Stimulated activated CD4-positive, alpha-beta T cell treated with anti-CD3 and anti-CD28 coated beads, Interleukin-15, amount 100 ng/mL, for 24 hours (primary cell): ENCODE results near the gene CYTH4.
"Not testable (repeated sequence)": the region's sequence is repeated elsewhere in the genome, so short reads cannot be mapped to it uniquely, and the experiment has no call there.

Source experiments
- DNase-seq: peaks from one replicate; pipeline ENCODE4 v3.0.0-alpha.2; 2020

Gene CYTH4

GRCh38 chr22:37251836-37252235 lies 30.5 kb upstream of the CYTH4 start:
- DNase-seq = not testable (repeated sequence)

GRCh38 chr22:37253126-37253660 lies 29.1 kb upstream of the CYTH4 start:
- DNase-seq = no peak

- no peak for DNase-seq
Observed at GRCh38 chr22:37254209-37254866, 28.0 kb upstream of the CYTH4 start.

- no peak for DNase-seq
Observed at GRCh38 chr22:37254867-37255233, 27.5 kb upstream of the CYTH4 start.

DNA sequence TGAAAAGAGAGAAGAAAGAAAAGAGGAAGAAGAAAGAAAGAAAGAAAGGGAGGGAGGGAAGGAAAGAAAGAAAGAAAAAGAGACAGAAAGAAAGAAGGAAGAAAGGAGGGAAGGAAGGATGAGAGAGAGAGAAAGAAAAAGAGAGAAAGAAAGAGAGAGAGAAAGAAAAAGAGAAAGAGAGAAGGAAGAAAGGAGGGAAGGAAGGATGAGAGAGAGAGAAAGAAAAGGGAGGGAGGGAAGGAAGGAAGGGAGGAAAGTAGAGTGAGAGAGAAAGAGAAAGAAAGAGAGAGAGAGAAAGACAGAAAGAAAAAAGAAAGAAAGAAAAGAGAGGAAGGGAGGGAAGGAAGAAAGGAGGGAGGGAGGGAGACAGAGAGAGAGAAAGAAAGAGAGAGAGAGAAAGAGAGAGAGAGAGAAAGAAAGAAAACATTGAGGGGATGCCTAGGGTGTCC lies 26.7 kb upstream of the CYTH4 start:
- no peak for DNase-seq

DNA sequence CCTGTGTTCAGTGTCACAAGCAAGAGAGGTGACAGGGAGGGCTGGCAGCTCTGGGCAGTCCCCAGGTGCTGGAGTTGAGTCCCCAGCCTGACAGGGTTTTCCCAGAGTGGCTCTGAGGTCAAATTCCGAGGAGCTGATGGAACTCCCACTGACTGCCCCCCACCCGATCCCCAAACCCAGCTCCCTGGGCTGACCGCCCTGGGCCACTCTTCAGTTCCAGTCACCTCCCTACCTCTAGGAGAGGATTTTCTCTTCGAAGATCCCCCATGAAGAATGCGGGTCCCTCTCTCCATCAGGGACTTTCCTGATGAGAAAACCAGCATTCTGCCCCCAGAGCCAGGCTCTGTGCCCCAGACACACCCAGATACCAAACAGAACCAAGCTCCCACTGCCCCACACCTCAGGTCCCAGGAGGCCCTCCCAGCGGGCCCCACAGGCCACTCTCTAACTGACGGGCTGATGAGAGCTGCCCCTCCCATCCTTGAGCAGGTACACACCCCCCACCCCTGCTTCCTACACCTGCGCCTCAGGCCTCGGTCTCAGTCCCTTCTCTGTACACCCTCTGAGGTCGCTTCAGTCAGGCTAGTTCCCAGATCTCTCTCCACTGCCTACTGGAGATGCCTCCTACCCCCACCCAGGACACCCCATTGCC lies 26.1 kb upstream of the CYTH4 start:
- no peak for DNase-seq

DNA sequence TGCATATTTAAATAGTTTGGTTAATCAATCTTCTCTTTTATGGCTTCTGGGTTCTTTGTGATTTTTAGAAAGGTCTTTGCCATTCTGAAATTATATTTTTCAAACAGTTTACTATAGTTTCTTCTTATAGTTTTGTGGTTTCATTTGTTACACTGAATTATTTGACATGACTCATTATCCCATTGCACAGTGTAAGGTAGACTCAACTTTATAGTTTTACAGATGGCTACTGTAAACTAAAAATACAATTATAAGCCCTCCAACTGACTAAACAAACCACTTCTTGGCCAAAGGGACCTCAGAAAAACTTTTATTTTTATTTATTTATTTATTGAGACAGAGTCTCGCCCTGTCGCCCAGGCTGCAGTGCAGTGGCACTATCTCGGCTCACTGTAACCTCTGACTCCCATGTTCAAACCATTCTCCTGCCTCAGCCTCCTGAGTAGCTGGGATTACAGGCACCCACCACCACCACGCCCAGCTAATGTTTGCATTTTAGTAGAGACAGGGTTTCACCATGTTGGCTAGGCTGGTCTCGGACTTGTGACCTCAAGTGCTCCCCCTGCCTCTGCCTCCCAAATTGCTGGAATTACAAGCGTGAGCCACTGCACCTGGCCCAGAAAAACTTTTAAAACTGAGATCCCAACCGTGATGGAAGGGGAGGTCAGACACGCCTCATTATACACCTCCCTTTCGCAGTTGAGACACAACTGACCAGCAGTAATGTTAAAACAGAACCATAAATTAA lies 24.1 kb upstream of the CYTH4 start:
- DNase-seq = no peak

DNA sequence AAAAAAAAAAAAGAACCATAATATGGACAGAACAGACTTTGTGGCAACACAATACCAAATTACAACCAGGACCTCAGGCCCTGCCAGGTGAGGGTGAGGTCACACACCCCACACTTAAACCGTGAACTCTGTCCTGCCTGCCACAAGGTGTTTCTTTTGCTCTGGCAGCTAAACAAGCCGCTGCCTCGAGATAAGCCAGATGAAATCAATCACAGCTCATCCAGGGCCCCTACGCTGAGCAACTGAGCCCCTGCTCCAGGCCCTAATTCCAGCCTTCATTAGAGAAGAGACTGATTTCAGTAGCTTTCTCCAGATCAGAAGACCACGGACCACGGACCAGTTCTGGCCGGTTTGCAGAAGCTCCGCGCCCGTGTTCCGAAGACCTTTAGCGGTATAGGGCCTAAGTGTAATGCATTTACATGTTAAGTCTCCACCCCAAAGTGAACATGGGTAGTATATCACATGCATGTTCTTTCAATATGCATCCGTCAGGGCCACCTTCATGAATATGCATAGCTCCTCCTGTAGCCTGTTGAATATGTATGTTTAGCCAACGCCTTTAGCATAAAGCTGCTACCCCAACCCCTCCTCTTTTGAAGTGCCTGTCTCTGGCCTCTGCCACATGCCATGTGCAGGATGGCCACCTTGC lies 23.4 kb upstream of the CYTH4 start:
- no peak for DNase-seq

- peak; percentile 45 for DNase-seq
Observed at GRCh38 chr22:37259540-37260029, 22.7 kb upstream of the CYTH4 start.

- DNase-seq = no peak
Observed at GRCh38 chr22:37260155-37260795, 22.0 kb upstream of the CYTH4 start.

DNA sequence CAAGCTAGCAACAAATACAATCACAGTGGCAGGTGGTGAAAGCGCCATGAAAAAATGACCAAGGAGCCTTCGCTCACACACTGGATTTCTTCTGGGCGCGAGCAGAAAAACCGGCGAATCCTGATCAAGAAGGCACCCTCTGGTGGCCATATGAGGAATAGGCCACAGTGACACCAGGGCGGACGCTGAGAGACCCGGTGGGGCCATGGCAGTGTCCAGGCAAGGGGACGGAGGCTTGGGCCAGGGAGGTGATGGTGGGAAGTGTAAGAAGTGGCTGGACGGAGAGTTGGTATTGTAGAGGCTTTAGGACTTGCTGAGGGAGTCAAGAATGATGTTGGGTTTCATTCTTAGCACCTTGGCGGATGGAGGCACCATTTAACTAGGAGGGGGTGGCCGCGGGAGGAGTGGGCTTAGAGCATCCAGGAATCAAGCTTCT lies 21.4 kb upstream of the CYTH4 start:
- DNase-seq = peak; percentile 72

DNA sequence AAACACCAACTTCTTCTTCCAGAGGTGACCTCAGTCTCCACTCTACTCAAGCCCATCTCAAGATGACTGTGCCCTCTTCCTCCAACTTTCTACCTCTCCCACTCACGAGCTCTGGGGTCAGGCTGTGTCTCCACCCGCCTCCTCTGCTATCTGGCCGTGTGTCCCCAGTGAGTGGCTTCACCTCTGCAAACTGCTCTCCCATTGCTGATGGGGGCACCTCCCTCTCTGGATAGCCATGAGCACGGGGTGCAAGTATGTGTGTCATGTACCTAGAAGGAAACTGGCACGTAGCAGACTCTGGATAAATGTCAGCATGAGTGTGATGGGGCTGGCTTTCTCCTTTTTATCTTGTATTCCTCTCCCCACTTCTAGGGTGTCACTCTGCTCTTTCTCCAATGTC lies 20.0 kb upstream of the CYTH4 start:
- DNase-seq = no peak

GRCh38 chr22:37263966-37264887 lies 18.1 kb upstream of the CYTH4 start:
- DNase-seq = no peak

DNA sequence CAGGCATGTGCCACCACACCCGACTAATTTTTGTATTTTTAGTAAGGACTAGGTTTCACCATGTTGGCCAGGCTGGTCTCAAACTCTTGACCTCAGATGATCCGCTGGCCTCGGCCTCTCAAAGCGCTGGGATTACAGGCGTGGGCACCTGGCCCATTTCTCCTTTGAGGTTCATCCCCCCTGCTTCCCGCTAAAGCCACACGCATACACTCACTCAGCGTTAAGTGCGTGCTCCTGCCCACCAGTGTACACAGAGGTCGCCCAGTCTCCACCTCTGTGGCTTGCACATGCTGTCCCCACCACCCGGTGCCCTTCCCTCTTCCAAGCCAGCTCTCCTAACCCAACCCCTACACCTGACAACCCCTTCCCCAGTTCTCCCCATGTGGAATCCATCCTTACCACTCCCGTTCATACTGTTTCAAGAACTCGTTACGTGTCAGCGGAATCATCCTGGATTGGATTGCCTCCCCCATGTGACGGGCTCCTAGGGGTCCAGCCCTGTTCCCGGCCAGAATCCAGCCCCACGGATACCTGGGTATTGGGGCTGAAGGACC lies 15.7 kb upstream of the CYTH4 start:
- no peak for DNase-seq

GRCh38 chr22:37267135-37267587 lies 15.1 kb upstream of the CYTH4 start:
- DNase-seq = peak; percentile 76

GRCh38 chr22:37267661-37268413 lies 14.5 kb upstream of the CYTH4 start:
- no peak for DNase-seq

DNA sequence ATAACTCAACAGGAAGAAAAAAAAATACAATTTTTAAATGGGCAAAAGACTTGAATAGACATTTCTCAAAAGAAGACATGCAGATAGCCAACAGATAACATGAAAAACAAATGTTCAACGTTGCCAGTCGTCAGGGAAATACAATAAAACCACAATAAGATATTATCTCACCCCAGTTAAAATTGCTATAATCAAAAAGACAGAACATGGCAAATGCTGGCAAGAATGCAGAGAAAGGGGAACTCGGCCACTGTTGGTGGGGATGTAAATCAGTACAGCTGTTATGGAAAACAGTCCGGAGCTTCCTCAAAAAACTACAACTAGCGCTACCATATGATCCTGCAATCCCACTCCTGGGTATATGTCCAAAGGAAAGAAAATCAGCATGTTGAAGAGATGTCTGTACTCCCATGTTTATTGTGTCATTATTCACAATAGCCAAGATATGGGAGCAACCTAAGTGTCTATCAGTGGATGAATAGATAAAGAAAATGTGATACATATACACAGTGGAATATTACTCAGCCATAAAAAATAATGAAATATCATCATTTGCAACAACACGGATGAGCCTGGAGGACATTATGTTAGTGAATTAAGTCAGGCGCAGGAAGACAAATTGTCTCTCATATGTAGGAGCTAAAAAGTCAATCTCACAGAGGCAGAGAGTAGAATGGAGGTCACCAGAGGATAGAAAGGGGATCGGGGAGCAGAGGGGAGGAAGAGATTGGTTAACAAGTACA lies 12.2 kb upstream of the CYTH4 start:
- no peak for DNase-seq

DNA sequence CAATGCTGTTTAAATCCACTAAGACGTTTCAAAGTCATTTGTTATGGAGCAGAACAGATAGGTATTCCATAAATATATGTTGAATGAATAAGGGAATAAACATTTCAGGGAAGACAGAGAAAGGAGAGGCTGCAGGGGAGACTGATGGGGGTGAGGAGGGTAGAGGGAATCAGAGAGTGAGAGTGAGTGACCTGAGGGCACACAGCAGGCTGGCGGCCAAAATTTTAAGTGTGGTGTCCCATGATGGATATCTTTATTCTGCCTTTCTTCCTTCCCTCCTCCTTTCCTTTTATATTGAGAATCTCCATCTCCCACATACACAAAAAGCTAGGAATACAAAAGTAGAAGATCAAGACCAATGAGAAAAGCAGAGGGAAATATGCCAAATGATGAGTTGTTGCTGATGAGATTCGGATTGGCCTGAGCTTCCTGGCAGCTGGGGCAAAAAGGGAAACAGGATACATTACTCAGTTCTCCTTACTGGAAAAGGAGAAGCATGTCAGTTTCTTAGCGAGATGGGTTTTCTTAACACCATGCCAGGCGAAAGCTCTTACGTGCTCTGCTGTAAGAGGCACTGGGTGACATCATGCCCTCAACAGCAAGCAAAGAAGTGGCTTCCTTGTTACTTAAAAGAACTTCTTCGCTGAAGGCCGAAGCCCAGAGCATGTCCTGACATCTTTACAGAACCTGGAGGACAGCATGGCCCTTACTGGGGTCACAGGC lies 11.2 kb upstream of the CYTH4 start:
- no peak for DNase-seq
